Thymus (tissue), 11 donors: ENCODE results near the gene REPIN1. TPM values are rescaled to one million over a fixed set of nuclear protein-coding genes. Genes with fewer than 3 reads are reported as not detected.
A peak's percentile ranks its signal among the peaks of the same experiment; 100 is the strongest.

Experiments used
- DNase-seq, 9 donors: peaks; one replicate each; pipeline ENCODE4 v3.0.0-alpha.2; 2013; ENCODE audit warnings: low spot score in 9 of 9, low read depth in 6 of 9, missing footprints in 1 of 9
- H3K27ac ChIP-seq, 2 donors: one replicate each; pipeline ENCODE4 v1.5.1; 2013; ENCODE audit warnings: control low read depth in 1 of 2, low read depth in 1 of 2, low read length in 1 of 2, mild to moderate bottlenecking in 1 of 2, moderate library complexity in 1 of 2
- H3K27me3 ChIP-seq, 2 donors: one replicate each; pipeline ENCODE4 v1.5.1; 2013; ENCODE audit warnings: low read length in 1 of 2; ENCODE audit not compliant: control insufficient read depth in 2 of 2, insufficient read depth in 1 of 2
- H3K36me3 ChIP-seq, 2 donors: one replicate each; pipeline ENCODE4 v1.5.1; 2013; ENCODE audit warnings: low read length in 1 of 2, mild to moderate bottlenecking in 1 of 2, moderate library complexity in 1 of 2; ENCODE audit not compliant: control insufficient read depth in 2 of 2, insufficient read depth in 2 of 2
- H3K4me1 ChIP-seq, 2 donors: one replicate each; pipeline ENCODE4 v1.5.1; 2013; ENCODE audit warnings: low read length in 2 of 2; ENCODE audit not compliant: control insufficient read depth in 2 of 2, insufficient read depth in 2 of 2
- H3K4me3 ChIP-seq, 2 donors: one replicate each; pipeline ENCODE4 v1.5.1; 2013; ENCODE audit warnings: low read length in 2 of 2, control low read depth in 1 of 2, mild to moderate bottlenecking in 1 of 2
- H3K9me3 ChIP-seq, 2 donors: one replicate each; pipeline ENCODE4 v1.5.1; 2013; ENCODE audit warnings: low read length in 1 of 2, mild to moderate bottlenecking in 1 of 2; ENCODE audit not compliant: control insufficient read depth in 2 of 2, insufficient read depth in 1 of 2
- WGBS: extraction: QIAGEN DNeasy Blood & Tissue Kit; methylation state at CpG from one replicate; pipeline ENCODE4 v1.1.7; 2013; 5-methylcytosine and 5-hydroxymethylcytosine counted together
- polyA plus RNA-seq: library from polyadenylated mRNA; stranded (reverse); fragments of 200-250 nt; gene quantifications from one replicate; pipeline ENCODE4 v1.2.3, GENCODE V29; 2013
- total RNA-seq: library from RNA; stranded (reverse); fragments of 120-200 nt; gene quantifications from one replicate; pipeline ENCODE4 v1.2.4, GENCODE V29; 2013
- donor health status: healthy.

Gene REPIN1
- total and polyA plus RNA-seq, 2 donors = 58.9 to 97.0 TPM

GRCh38 chr7:150409300-150410030, 40.8 kb downstream of the REPIN1 start:
- peaks cover 10 to 41% of the 10 kb centered on the region in 2 donors for H3K4me1 ChIP-seq
- peaks cover 37 to 49% of the 10 kb centered on the region in 2 donors for H3K36me3 ChIP-seq
- WGBS = 92% methylated on average over 10 of the region's 10 CpGs
- DNase-seq = no peak
- no peaks in the 10 kb centered on the region for H3K27me3 ChIP-seq
- H3K9me3 ChIP-seq = no peaks in the 10 kb centered on the region
- no peak overlapping the region for H3K27ac ChIP-seq
- no peak overlapping the region for H3K4me3 ChIP-seq

GRCh38 chr7:150410131-150410530, 41.5 kb downstream of the REPIN1 start:
- Histone ChIP-seq H3K27ac (peak overlapping the region in 1 of 2 donors; percentile 9), H3K4me1 (peaks cover 10 to 37% of the 10 kb centered on the region in 2 donors), H3K27me3 (no peaks in the 10 kb centered on the region), H3K4me3 (no peak overlapping the region), H3K9me3 (no peaks in the 10 kb centered on the region), H3K36me3 (peaks cover 37 to 49% of the 10 kb centered on the region in 2 donors)
- DNase-seq = no peak
- WGBS = 96% methylated on average over 7 of the region's 7 CpGs

DNA sequence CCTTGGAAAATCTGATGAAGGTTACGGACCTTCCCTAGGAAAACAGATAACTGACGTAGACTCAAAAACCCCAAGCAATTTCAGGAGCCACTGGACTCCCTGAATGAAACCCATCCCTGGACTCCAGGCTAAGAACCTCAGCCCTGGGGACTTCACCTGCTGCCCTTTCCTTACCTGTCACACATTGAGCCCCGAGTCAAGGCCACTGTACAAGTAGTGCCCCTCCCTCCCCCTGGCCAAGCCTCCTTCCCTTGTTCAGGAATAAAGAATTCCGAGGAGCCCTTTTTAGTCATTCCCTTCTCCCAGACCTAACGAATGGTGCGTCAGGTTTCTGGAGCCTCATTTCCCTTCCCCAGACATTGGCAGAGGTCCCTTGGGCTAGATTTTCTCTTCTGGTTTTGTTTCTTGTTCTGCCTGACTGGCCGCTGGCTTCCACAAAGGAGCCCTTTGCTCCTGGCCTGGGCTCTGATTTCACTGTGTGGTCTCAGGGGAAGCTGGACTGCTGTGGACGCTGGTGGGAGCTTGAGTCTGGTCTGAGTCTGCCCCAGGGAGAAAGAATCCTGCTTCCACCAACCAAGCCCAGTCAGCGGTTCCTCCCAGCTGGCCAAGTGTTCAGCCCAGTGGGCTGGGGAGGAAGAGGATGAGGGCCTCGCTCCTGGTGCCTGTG, 42.2 kb downstream of the REPIN1 start:
- Histone ChIP-seq H3K4me3 (no peak overlapping the region), H3K27me3 (no peaks in the 10 kb centered on the region), H3K4me1 (peaks cover 10 to 36% of the 10 kb centered on the region in 2 donors), H3K27ac (peak overlapping the region in 1 of 2 donors; percentile 9), H3K36me3 (peaks cover 37 to 49% of the 10 kb centered on the region in 2 donors), H3K9me3 (no peaks in the 10 kb centered on the region)
- DNase-seq = no peak
- WGBS = 97% methylated on average over 10 of the region's 10 CpGs

- WGBS = 88% methylated on average over 11 of the region's 11 CpGs
- H3K27ac ChIP-seq = no peak overlapping the region
Observed at GRCh38 chr7:150411606-150412005, 43.0 kb downstream of the REPIN1 start.

GRCh38 chr7:150412016-150412415, 43.4 kb downstream of the REPIN1 start:
- Histone ChIP-seq H3K27ac (no peak overlapping the region), H3K36me3 (peaks cover 37 to 49% of the 10 kb centered on the region in 2 donors), H3K4me1 (peaks cover 2 to 24% of the 10 kb centered on the region in 2 donors), H3K9me3 (no peaks in the 10 kb centered on the region), H3K4me3 (no peak overlapping the region), H3K27me3 (no peaks in the 10 kb centered on the region)
- 98% methylated on average over 11 of the region's 11 CpGs for WGBS
- no peak for DNase-seq

More at GRCh38 chr7:150411606-150412005, 43.0 kb downstream of the REPIN1 start:
- H3K36me3 ChIP-seq = peaks cover 37 to 49% of the 10 kb centered on the region in 2 donors
- no peaks in the 10 kb centered on the region for H3K27me3 ChIP-seq
- no peak for DNase-seq
- H3K9me3 ChIP-seq = no peaks in the 10 kb centered on the region
- no peak overlapping the region for H3K4me3 ChIP-seq
- H3K4me1 ChIP-seq = peaks cover 3 to 28% of the 10 kb centered on the region in 2 donors

DNA sequence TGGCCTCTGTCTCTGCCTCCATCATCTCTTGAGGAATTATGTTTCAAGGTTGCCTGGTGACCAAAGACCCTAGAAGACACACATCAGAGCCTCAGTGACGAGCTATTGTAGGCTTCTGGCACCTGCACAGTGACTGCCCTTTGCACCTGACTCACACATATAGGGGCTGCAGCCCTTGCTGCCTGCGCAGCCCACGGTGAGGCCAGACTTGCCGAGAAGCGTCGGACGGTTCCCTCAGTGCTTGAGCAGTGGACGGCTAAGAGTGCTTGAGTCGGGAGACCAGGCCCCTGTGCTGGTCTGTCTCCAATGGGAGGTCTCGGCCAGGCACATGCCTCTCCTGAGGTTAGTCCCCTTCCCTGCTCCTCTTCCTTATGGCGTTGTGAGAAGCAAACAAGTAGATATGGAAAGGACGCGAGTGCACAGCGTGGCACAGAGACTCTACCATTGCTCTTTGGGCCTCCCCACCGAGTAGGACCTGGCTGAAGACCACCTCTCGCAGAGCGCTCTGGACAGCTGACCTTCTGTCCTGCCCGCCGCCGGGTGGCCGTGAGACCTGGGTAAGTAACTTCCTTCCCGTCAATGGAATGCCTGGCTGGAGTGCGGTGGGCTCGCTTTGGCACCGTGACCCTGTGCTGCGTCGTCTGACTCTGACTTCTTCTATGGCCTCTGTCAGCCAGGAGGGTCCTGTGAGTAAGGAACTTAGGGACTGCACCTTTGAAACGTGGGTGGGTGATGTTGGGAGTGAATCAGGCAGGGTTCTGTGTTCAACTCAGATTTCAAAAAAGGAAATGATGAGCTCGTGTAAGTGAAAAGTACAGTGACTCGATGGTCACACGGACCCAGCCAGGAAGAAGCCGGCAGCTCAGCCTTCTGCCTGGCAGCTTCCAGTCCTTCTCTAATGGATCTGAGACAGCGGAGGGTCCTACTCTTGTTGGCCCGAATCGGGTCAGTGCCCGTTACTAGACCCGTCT, 44.2 kb downstream of the REPIN1 start:
- Histone ChIP-seq H3K4me1 (peaks cover 0 to 16% of the 10 kb centered on the region in 2 donors), H3K36me3 (peaks cover 37 to 46% of the 10 kb centered on the region in 2 donors), H3K4me3 (no peak overlapping the region), H3K27ac (no peak overlapping the region), H3K9me3 (no peaks in the 10 kb centered on the region), H3K27me3 (no peaks in the 10 kb centered on the region)
- WGBS = 89% methylated on average over 37 of the region's 37 CpGs
- DNase-seq = no peak

DNA sequence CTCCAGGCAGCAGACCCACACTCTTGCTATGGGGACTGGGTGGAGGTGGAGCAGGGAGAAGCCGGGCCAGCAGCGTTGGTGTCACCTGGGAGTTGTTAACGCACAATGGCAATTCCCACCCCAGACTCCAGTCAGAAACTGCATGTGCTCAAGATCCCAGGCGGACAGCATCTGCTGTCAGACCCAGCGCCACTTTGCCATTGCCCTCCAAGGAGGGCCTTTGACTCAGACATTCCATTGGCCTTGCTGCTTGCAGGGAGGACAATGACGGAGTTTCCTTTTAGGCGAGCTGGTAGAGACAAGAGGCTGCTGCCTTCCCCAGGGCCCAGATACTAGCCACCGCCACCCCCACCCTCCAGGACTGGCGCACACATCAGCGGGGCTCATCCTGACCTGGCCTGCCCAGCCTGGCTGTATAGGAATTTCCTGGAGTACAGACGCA, 45.0 kb downstream of the REPIN1 start:
- no peak overlapping the region for H3K4me3 ChIP-seq
- peaks cover 0 to 9% of the 10 kb centered on the region in 2 donors for H3K4me1 ChIP-seq
- no peak for DNase-seq
- H3K27me3 ChIP-seq = no peaks in the 10 kb centered on the region
- 98% methylated on average over 11 of the region's 11 CpGs for WGBS
- H3K36me3 ChIP-seq = peaks cover 31 to 39% of the 10 kb centered on the region in 2 donors
- H3K9me3 ChIP-seq = no peaks in the 10 kb centered on the region
- no peak overlapping the region for H3K27ac ChIP-seq

GRCh38 chr7:150415161-150416153, 46.8 kb downstream of the REPIN1 start:
- Histone ChIP-seq H3K9me3 (no peaks in the 10 kb centered on the region), H3K4me1 (no peaks in the 10 kb centered on the region), H3K36me3 (peaks cover 21 to 25% of the 10 kb centered on the region in 2 donors), H3K27me3 (no peaks in the 10 kb centered on the region), H3K4me3 (no peak overlapping the region), H3K27ac (no peak overlapping the region)
- no peak for DNase-seq
- 98% methylated on average over 19 of the region's 19 CpGs for WGBS
